HL-60 (cell line): ENCODE data around the gene MPPE1.

Experiments used
- DNase-seq, 2 experiments: peaks; one replicate each; pipeline ENCODE4 v3.0.0-alpha.2; 2010 to 2020; ENCODE audit warnings: low read depth in 1 of 2, low spot score in 1 of 2
- H3K27ac ChIP-seq: fragments of 250-450 bp; sonication (Bioruptor Pico); replicated peaks from 2 replicates; pipeline ENCODE4 v1.5.1; 2020; ENCODE audit warnings: mild to moderate bottlenecking, moderate library complexity
- H3K27me3 ChIP-seq: fragments of 250-450 bp; sonication (Bioruptor Pico); 2 replicates; pipeline ENCODE4 v1.5.1; 2021; ENCODE audit warnings: mild to moderate bottlenecking, moderate library complexity; ENCODE audit not compliant: insufficient read depth, poor library complexity, severe bottlenecking
- H3K4me3 ChIP-seq: replicated peaks from 2 replicates; pipeline ENCODE4 v1.5.1; 2011; ENCODE audit warnings: mild to moderate bottlenecking, control low read depth, low read length; ENCODE audit not compliant: insufficient read depth
- GABPA ChIP-seq: IDR thresholded peaks from 2 replicates; pipeline ENCODE4 v1.6.1; 2012; ENCODE audit warnings: low read depth
- POLR2AphosphoS5 ChIP-seq: IDR thresholded peaks from 2 replicates; pipeline ENCODE4 v1.6.1; 2012; ENCODE audit warnings: low read depth
- SPI1 ChIP-seq: IDR thresholded peaks from 2 replicates; pipeline ENCODE4 v1.6.1; 2012; ENCODE audit warnings: low read depth, mild to moderate bottlenecking, borderline replicate concordance
- long read RNA-seq: library from polyadenylated mRNA; unstranded; transcript quantifications from one replicate; pipeline ENCODE4 v2.0.0, GENCODE V29; 2020
- TF ChIP-seq, protein P1 (sequence below): IDR thresholded peaks from 2 replicates; pipeline ENCODE4 v1.6.1; 2012; ENCODE audit warnings: low read depth; ENCODE audit not compliant: insufficient replicate concordance
- TF ChIP-seq, protein P2 (sequence below): IDR thresholded peaks from one replicate; pipeline ENCODE4 v1.5.1; 2011; ENCODE audit warnings: low read length, control low read depth, inconsistent platforms; ENCODE audit not compliant: insufficient read depth

MPPE1 gene, protein sequence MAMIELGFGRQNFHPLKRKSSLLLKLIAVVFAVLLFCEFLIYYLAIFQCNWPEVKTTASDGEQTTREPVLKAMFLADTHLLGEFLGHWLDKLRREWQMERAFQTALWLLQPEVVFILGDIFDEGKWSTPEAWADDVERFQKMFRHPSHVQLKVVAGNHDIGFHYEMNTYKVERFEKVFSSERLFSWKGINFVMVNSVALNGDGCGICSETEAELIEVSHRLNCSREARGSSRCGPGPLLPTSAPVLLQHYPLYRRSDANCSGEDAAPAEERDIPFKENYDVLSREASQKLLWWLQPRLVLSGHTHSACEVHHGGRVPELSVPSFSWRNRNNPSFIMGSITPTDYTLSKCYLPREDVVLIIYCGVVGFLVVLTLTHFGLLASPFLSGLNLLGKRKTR
- long read RNA-seq, full-length matches to known transcripts, result 115 of 412 reads
- long read RNA-seq, partial matches to known transcripts, result 7 of 412 reads
- long read RNA-seq, other reads (novel, unspliced or antisense), result 290 of 412 reads

- peak within 1 kb of the TSS; percentile 98 for H3K27ac ChIP-seq
- no peaks in the 10 kb centered on the region for H3K27me3 ChIP-seq
- TF ChIP-seq, protein P1, sequence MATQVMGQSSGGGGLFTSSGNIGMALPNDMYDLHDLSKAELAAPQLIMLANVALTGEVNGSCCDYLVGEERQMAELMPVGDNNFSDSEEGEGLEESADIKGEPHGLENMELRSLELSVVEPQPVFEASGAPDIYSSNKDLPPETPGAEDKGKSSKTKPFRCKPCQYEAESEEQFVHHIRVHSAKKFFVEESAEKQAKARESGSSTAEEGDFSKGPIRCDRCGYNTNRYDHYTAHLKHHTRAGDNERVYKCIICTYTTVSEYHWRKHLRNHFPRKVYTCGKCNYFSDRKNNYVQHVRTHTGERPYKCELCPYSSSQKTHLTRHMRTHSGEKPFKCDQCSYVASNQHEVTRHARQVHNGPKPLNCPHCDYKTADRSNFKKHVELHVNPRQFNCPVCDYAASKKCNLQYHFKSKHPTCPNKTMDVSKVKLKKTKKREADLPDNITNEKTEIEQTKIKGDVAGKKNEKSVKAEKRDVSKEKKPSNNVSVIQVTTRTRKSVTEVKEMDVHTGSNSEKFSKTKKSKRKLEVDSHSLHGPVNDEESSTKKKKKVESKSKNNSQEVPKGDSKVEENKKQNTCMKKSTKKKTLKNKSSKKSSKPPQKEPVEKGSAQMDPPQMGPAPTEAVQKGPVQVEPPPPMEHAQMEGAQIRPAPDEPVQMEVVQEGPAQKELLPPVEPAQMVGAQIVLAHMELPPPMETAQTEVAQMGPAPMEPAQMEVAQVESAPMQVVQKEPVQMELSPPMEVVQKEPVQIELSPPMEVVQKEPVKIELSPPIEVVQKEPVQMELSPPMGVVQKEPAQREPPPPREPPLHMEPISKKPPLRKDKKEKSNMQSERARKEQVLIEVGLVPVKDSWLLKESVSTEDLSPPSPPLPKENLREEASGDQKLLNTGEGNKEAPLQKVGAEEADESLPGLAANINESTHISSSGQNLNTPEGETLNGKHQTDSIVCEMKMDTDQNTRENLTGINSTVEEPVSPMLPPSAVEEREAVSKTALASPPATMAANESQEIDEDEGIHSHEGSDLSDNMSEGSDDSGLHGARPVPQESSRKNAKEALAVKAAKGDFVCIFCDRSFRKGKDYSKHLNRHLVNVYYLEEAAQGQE, result peak; percentile 50
- TF ChIP-seq, protein P2, sequence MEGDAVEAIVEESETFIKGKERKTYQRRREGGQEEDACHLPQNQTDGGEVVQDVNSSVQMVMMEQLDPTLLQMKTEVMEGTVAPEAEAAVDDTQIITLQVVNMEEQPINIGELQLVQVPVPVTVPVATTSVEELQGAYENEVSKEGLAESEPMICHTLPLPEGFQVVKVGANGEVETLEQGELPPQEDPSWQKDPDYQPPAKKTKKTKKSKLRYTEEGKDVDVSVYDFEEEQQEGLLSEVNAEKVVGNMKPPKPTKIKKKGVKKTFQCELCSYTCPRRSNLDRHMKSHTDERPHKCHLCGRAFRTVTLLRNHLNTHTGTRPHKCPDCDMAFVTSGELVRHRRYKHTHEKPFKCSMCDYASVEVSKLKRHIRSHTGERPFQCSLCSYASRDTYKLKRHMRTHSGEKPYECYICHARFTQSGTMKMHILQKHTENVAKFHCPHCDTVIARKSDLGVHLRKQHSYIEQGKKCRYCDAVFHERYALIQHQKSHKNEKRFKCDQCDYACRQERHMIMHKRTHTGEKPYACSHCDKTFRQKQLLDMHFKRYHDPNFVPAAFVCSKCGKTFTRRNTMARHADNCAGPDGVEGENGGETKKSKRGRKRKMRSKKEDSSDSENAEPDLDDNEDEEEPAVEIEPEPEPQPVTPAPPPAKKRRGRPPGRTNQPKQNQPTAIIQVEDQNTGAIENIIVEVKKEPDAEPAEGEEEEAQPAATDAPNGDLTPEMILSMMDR, result no peak
- TF ChIP-seq GABPA (peak; percentile 78), SPI1 (peak; percentile 83), POLR2AphosphoS5 (peak; percentile 75)
- peak within 1 kb of the TSS; percentile 63 for H3K4me3 ChIP-seq
- peak; percentile 92 to 96 for DNase-seq
These were observed at the start of gene MPPE1 for GRCh38 chr18:11908182-11909060. TSS of gene MPPE1 (minus strand) at chr18:11908317. CDS start at chr18:11897264, 11,053 bp downstream.

- DNase-seq, result no peak
- no peak overlapping the region for H3K27ac ChIP-seq
- no peak overlapping the region for H3K4me3 ChIP-seq
- no peak for TF ChIP-seq GABPA
- TF ChIP-seq, protein P1, result no peak
- no peak for TF ChIP-seq POLR2AphosphoS5
- TF ChIP-seq, protein P2, result no peak
- no peak for TF ChIP-seq SPI1
- H3K27me3 ChIP-seq, result no peaks in the 10 kb centered on the region
These were observed 49.5 kb upstream of the MPPE1 start for GRCh38 chr18:11957636-11958035.

DNA sequence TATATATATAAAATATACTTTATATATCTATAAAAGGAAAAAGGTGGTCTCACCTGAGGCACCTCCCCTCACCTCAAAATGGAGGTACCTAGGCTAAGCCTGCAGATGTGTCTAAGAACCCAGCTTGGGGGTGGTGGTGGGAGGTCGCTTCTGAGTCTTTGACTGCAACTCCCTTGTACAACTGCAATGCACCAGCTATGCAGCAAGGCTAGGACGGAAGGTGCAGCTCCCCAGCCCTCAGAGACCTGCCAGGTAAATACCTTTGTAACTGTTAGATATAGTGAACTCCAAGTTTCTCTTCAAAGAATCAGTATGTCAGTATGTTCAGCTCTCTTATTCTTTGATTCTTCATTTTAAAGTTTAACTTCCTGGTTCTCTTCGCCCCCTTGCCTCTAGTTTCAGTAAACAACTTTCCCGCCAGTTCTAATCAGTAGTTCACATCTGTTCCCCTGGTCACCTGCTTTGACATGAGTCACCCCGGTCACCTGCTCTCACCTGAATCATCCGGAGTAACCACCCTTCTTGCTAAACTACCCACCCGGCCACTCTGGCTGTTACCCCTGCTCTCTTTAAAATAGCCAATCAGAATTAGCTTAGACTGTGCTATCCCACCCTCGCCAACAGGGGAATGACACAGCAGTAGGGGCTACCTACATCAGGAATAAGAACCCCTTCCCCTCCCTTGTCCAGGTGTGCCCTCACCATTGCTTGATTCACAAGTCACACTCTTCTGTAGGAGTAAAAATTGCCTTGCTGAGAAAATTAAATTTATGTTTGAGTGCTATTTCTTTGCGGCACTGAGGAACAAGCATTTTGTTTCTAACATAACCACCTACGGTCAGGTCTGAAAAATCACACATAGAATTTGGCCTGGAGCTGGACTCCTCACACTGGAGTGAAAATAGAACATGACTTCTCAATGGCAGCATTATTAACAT, 48.5 kb upstream of the MPPE1 start:
- no peak overlapping the region for H3K4me3 ChIP-seq
- TF ChIP-seq POLR2AphosphoS5 (no peak), SPI1 (no peak), GABPA (no peak)
- TF ChIP-seq, protein P2, result no peak
- TF ChIP-seq, protein P1, result no peak
- H3K27ac ChIP-seq, result no peak overlapping the region
- H3K27me3 ChIP-seq, result no peaks in the 10 kb centered on the region
- DNase-seq, result no peak
